H1 (cell line): ENCODE results near the gene TNRC6A. TPM values are rescaled to one million over a fixed set of nuclear protein-coding genes. Genes with fewer than 3 reads are reported as not detected.

ENCODE experiments used
- CTCF ChIA-PET: fragments of 300-600 bp; sonication (Branson Sonifier 250); formaldehyde crosslinking; loops from one replicate; lab custom pipeline; 2021; ENCODE audit not compliant: partially characterized antibody; lab: Charles Lee
- POLR2A ChIA-PET: fragments of 300-600 bp; sonication (Branson Sonifier 250); formaldehyde crosslinking; loops from one replicate; lab custom pipeline; 2021; ENCODE audit warnings: inconsistent platforms; ENCODE audit not compliant: partially characterized antibody; lab: Charles Lee
- DNase-seq, 2 experiments: peaks; one replicate each; pipeline versions ENCODE4 v3.0.0 to v3.0.0-alpha.2; 2010 to 2022; ENCODE audit warnings: low spot score in 2 of 2, low read depth in 1 of 2, mixed read lengths in 1 of 2
- FAIRE-seq: peaks from 2 replicates; lab custom pipeline; 2011; peaks lifted over from hg19 to GRCh38; lab: Jason Lieb, UNC
- H2AFZ ChIP-seq: 2 replicates; pipeline ENCODE4 v1.8.1; 2012; ENCODE audit warnings: low read length, inconsistent platforms
- H2AK5ac ChIP-seq: 2 replicates; pipeline ENCODE4 v1.6.1; 2013; ENCODE audit warnings: low read depth, low read length
- H2BK120ac ChIP-seq: replicated peaks from 2 replicates; pipeline ENCODE3; 2013; ENCODE audit warnings: low read depth, low read length, inconsistent platforms
- H2BK12ac ChIP-seq: 2 replicates; pipeline ENCODE4 v1.6.1; 2013; ENCODE audit warnings: low read depth, low read length
- H2BK15ac ChIP-seq: 2 replicates; pipeline ENCODE4 v1.6.1; 2013; ENCODE audit warnings: low read length
- H2BK20ac ChIP-seq: 2 replicates; pipeline ENCODE4 v1.6.1; 2013; ENCODE audit warnings: low read length
- H2BK5ac ChIP-seq: 2 replicates; pipeline ENCODE4 v1.6.1; 2013; ENCODE audit warnings: low read depth, low read length
- H3K14ac ChIP-seq: 2 replicates; pipeline ENCODE4 v1.6.1; 2013; ENCODE audit warnings: inconsistent platforms; ENCODE audit not compliant: insufficient read length
- H3K18ac ChIP-seq: 2 replicates; pipeline ENCODE4 v1.6.1; 2013; ENCODE audit warnings: low read length; ENCODE audit errors: extremely low read depth
- H3K23ac ChIP-seq: 2 replicates; pipeline ENCODE4 v1.6.1; 2013; ENCODE audit warnings: inconsistent platforms; ENCODE audit not compliant: insufficient read length
- H3K23me2 ChIP-seq: 2 replicates; pipeline ENCODE4 v1.6.1; 2013; ENCODE audit warnings: low read depth, low read length
- H3K27ac ChIP-seq: 2 replicates; pipeline ENCODE4 v1.6.1; 2011; ENCODE audit warnings: low read depth, low read length, inconsistent platforms
- H3K27me3 ChIP-seq, 4 experiments: replicated peaks in 1 of 4; 1 replicate in 1 of 4; 2 replicates in 3 of 4; pipeline versions ENCODE4 v1.6.1 to v1.8.1; 2011 to 2013; ENCODE audit warnings: low read length in 3 of 4, mild to moderate bottlenecking in 3 of 4, inconsistent platforms in 2 of 4, mixed read lengths in 2 of 4, moderate library complexity in 1 of 4; ENCODE audit not compliant: control insufficient read depth in 3 of 4, insufficient read depth in 3 of 4; ENCODE audit errors: extremely low read depth in 1 of 4
- H3K36me3 ChIP-seq, 4 experiments: 2 replicates each; pipeline versions ENCODE4 v1.6.1 to v1.8.1; 2011 to 2013; ENCODE audit warnings: mild to moderate bottlenecking in 4 of 4, low read length in 3 of 4, moderate library complexity in 2 of 4, control low read depth in 1 of 4, inconsistent platforms in 1 of 4; ENCODE audit not compliant: insufficient read depth in 4 of 4, control insufficient read depth in 2 of 4
- H3K4ac ChIP-seq: replicated peaks from 2 replicates; pipeline ENCODE3; 2013; ENCODE audit warnings: low read length, low read depth, mixed read lengths, inconsistent platforms; ENCODE audit not compliant: insufficient read length
- H3K4me1 ChIP-seq, 4 experiments: replicated peaks in 1 of 4; 1 replicate in 1 of 4; 2 replicates in 3 of 4; pipeline versions ENCODE4 v1.6.1 to v1.8.1; 2011 to 2013; ENCODE audit warnings: low read length in 3 of 4, inconsistent platforms in 2 of 4, mixed read lengths in 1 of 4; ENCODE audit not compliant: insufficient read depth in 4 of 4, control insufficient read depth in 3 of 4
- H3K4me2 ChIP-seq, 2 experiments: 2 replicates each; pipeline versions ENCODE4 v1.6.1 to v1.8.1; 2011 to 2013; ENCODE audit warnings: low read depth in 2 of 2, low read length in 2 of 2, control low read depth in 1 of 2, inconsistent platforms in 1 of 2, mild to moderate bottlenecking in 1 of 2; ENCODE audit not compliant: insufficient read depth in 1 of 2
- H3K4me3 ChIP-seq, 4 experiments: fragments of 200-600, 300-600 bp in 1 of 4; sonication (generic), shearing (Covaris generic), sonication (Bioruptor Twin) in 1 of 4; 2 replicates each; pipeline versions ENCODE4 v1.5.1 to v1.8.1; 2011 to 2016; ENCODE audit warnings: low read length in 4 of 4, low read depth in 3 of 4, control low read depth in 2 of 4, inconsistent platforms in 2 of 4, mild to moderate bottlenecking in 2 of 4, mixed read lengths in 1 of 4, moderate library complexity in 1 of 4; ENCODE audit not compliant: insufficient read depth in 2 of 4; ENCODE audit errors: extremely low read depth in 1 of 4
- H3K56ac ChIP-seq: replicated peaks from 2 replicates; pipeline ENCODE3; 2013; ENCODE audit warnings: low read depth, mild to moderate bottlenecking, mixed read lengths, low read length, inconsistent platforms; ENCODE audit not compliant: insufficient read length
- H3K79me1 ChIP-seq: 2 replicates; pipeline ENCODE4 v1.6.1; 2013; ENCODE audit warnings: low read depth, low read length, control low read depth
- H3K79me2 ChIP-seq, 2 experiments: 2 replicates each; pipeline versions ENCODE4 v1.6.1 to v1.8.1; 2012 to 2013; ENCODE audit warnings: low read length in 2 of 2, mild to moderate bottlenecking in 2 of 2, inconsistent platforms in 1 of 2; ENCODE audit not compliant: insufficient read depth in 2 of 2, control insufficient read depth in 1 of 2
- H3K9ac ChIP-seq, 4 experiments: replicated peaks in 1 of 4; 1 replicate in 1 of 4; 2 replicates in 3 of 4; pipeline versions ENCODE4 v1.6.1 to v1.8.1; 2011 to 2013; ENCODE audit warnings: low read depth in 3 of 4, low read length in 3 of 4, control low read depth in 2 of 4, mild to moderate bottlenecking in 2 of 4, moderate library complexity in 2 of 4, inconsistent platforms in 1 of 4; ENCODE audit errors: extremely low read depth in 1 of 4
- H3K9me3 ChIP-seq, 2 experiments: 2 replicates each; pipeline versions ENCODE4 v1.6.1 to v1.8.1; 2012 to 2013; ENCODE audit warnings: mild to moderate bottlenecking in 2 of 2, moderate library complexity in 2 of 2, control low read depth in 1 of 2, inconsistent platforms in 1 of 2, low read depth in 1 of 2, low read length in 1 of 2, mixed read lengths in 1 of 2; ENCODE audit not compliant: insufficient read depth in 2 of 2
- H4K20me1 ChIP-seq, 2 experiments: replicated peaks in 1 of 2; 2 replicates each; pipeline versions ENCODE3 to v1.8.1; 2011 to 2013; ENCODE audit warnings: inconsistent platforms in 2 of 2, low read length in 2 of 2, mild to moderate bottlenecking in 1 of 2; ENCODE audit not compliant: insufficient read depth in 2 of 2, control insufficient read depth in 1 of 2
- H4K5ac ChIP-seq: 2 replicates; pipeline ENCODE4 v1.6.1; 2013; ENCODE audit warnings: low read length, low read depth, mixed read lengths, inconsistent platforms; ENCODE audit not compliant: insufficient read length
- H4K8ac ChIP-seq: 2 replicates; pipeline ENCODE4 v1.8.0; 2013; ENCODE audit warnings: mild to moderate bottlenecking, moderate library complexity, low read length, inconsistent platforms; ENCODE audit not compliant: insufficient read depth; ENCODE audit errors: extremely low read depth
- H4K91ac ChIP-seq: replicated peaks from 2 replicates; pipeline ENCODE3; 2013; ENCODE audit warnings: low read length, mixed read lengths, inconsistent platforms; ENCODE audit not compliant: insufficient read length
- JUND ChIP-seq: IDR thresholded peaks from 2 replicates; pipeline ENCODE4 v1.6.1; 2011; ENCODE audit warnings: mild to moderate bottlenecking, improper control_type of control experiment, low read length
- WGBS, 2 experiments: shearing (Covaris generic) in 1 of 2; methylation state at CpG; one replicate each; pipeline versions ENCODE4 v1.1.6 to v1.1.7; 2013 to 2015; ENCODE audit warnings: low lambda C conversion rate in 2 of 2, mixed read lengths in 2 of 2, inconsistent platforms in 1 of 2, low coverage in 1 of 2, missing lambda C conversion rate in 1 of 2; ENCODE audit not compliant: insufficient replicate concordance in 2 of 2, insufficient coverage in 1 of 2, insufficient read length in 1 of 2; ENCODE audit errors: extremely low coverage in 1 of 2, missing lambda C conversion rate in 1 of 2; 5-methylcytosine and 5-hydroxymethylcytosine counted together
- polyA plus RNA-seq, 7 experiments: library from polyadenylated mRNA; depleted of rRNA in 3 of 7; stranded (reverse) in 5 of 7; unstranded in 2 of 7; fragments of >200 nt in 5 of 7; fragments of 200-250 nt in 2 of 7; gene quantifications; 1 replicate in 5 of 7; 2 replicates in 1 of 7; 4 replicates in 1 of 7; pipeline versions ENCODE4 v1.2.1 to v1.2.3, GENCODE V29; 2011 to 2013; ENCODE audit warnings: missing spikeins in 2 of 7, mixed read lengths in 2 of 7
- total RNA-seq: library from RNA; stranded (reverse); fragmentation: NEBNext Ultra II Directional; extraction: Animal tissue kit (Norgen Biotek cat#: 25700); gene quantifications from 2 replicates; pipeline ENCODE4 v1.2.1, GENCODE V29; 2021

TNRC6A gene
- total and polyA plus RNA-seq, 2 of the 8 experiments (the other 6 are each of a cell fraction or from before 2014, with no cell fraction given), result 67.6 to 103 TPM

DNA sequence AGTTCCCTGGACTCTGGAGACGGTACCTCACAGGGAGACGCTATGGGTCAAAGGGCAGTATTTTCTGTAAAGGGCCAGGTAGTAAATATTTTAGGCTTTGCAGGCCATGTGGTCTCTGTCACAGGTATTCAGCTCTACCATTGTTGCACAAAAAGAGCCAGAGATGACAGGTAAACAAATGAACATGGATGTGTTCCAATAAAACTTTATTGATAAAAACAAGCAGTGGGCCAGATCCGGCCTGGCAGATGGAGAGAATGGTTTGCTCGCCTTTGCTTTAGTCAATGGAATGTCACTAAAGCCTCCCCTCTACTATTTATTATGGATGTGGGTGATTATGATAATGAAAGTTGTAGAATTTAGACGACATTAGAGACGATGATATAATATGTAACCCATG, 107.4 kb downstream of the TNRC6A start:
- no peaks in the 10 kb centered on the region for H3K79me2 ChIP-seq
- no peak overlapping the region for H3K4me2 ChIP-seq
- WGBS, 2 experiments, result 89% methylated on average over 6 of the region's 6 CpGs; no CpG with 5 or more reads in 1 of the 2 experiments
- no peaks in the 10 kb centered on the region; the same call in 1 of the 2 replicates for H3K79me1 ChIP-seq
- H3K23ac ChIP-seq, result no peak overlapping the region
- H3K9ac ChIP-seq, result no peak overlapping the region
- DNase-seq (no peak), FAIRE-seq (no peak)
- no peak overlapping the region for H3K56ac ChIP-seq
- peaks cover 0 to 4% of the 10 kb centered on the region in 2 experiments for H4K20me1 ChIP-seq
- H3K36me3 ChIP-seq, result no peaks in the 10 kb centered on the region
- no peaks in the 10 kb centered on the region for H3K27me3 ChIP-seq
- H2BK12ac ChIP-seq, result no peak overlapping the region
- ChIA-PET POLR2A (no interaction called here), CTCF (interaction anchor here (0.8 to 1.1 kb wide), 2 partner anchors 11 to 27 kb away, joined by 3 read pairs; no protein-coding TSS in a partner anchor)
- no peak overlapping the region for H4K5ac ChIP-seq
- no peak overlapping the region for H4K8ac ChIP-seq
- H3K4ac ChIP-seq, result no peak overlapping the region
- H2AK5ac ChIP-seq, result no peak overlapping the region
- H4K91ac ChIP-seq, result no peak overlapping the region
- H3K9me3 ChIP-seq, result no peaks in the 10 kb centered on the region
- H3K18ac ChIP-seq, result no peak overlapping the region
- no peak overlapping the region for H2BK120ac ChIP-seq
- H3K27ac ChIP-seq, result no peak overlapping the region
- H2BK5ac ChIP-seq, result no peak overlapping the region
- H2BK15ac ChIP-seq, result no peak overlapping the region
- H3K23me2 ChIP-seq, result peaks cover 4% of the 10 kb centered on the region; the same call in 1 of the 2 replicates
- no peak overlapping the region for H2AFZ ChIP-seq
- no peak overlapping the region for H3K4me3 ChIP-seq
- H3K4me1 ChIP-seq, result no peaks in the 10 kb centered on the region
- no peak overlapping the region for H3K14ac ChIP-seq
- no peak overlapping the region for H2BK20ac ChIP-seq
- TF ChIP-seq JUND, result no peak
